OCI-LY7 (cell line): ENCODE data around the gene ABI3BP.

Source experiments
- CTCF ChIP-seq: fragments of 200-600 bp; sonication (generic); conservative IDR thresholded peaks from 2 replicates; pipeline ENCODE4 v1.5.1; 2014; ENCODE audit warnings: mild to moderate bottlenecking, antibody characterized with exemption, low read length, moderate library complexity, mixed read lengths
- EZH2phosphoT487 ChIP-seq: fragments of 200-600 bp; sonication (generic); IDR thresholded peaks from 2 replicates; pipeline ENCODE4 v1.6.1; 2018; ENCODE audit warnings: low read depth, borderline replicate concordance, mild to moderate bottlenecking, mixed run types, antibody characterized with exemption, low read length, moderate library complexity, mixed read lengths

DNA sequence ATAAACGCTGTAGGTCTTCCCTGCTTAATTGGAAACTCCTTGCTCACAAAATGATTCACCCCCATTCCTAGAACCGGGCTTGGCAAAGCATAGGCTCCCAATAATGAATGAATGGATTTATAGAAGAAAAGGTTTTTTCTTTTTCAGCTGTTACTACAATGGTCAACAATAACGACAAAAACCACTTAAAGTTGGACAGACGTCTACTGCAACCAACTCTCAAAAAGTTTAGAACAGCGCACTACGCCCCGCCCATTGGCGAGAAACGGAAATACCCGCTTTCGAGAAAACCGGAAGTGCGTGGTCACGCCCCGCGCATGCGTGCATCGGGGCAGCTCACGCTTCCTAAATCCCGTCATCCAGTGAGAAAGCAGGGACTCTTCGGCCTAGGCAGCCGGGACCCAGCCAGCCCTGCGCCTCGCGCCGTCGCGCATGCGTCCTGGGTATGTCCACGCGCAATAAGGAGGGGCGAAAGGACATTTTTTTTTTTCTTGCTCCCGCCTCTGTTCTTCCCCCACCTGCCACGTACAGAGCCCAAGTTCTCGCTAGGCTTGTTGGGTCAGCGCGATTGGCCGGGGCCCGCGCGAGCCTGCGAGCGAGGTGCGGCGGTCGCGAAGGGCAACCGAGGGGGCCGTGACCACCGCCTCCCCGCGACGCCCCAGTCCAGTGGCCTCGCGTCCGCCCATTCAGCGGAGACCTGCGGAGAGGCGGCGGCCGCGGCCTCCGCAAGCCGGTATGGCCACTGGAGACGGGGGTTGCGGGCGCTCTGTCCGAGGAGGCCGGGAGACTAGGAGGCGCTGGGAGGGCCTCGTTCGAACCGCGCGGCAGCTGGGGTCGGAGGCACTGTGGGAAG lies 284.0 kb downstream of the ABI3BP start, which contains the start of gene TFG:
- TF ChIP-seq CTCF, result no peak
- TF ChIP-seq EZH2phosphoT487, result no peak
